Lower leg skin (tissue), 3 donors: ENCODE measurements around the gene SETDB2.

Source experiments
- CTCF ChIP-seq, 3 donors: fragments of 450-650 bp; IDR thresholded peaks; one replicate each; pipeline ENCODE4 v1.5.1; 2016; ENCODE audit warnings: antibody characterized with exemption in 3 of 3, mild to moderate bottlenecking in 3 of 3, moderate library complexity in 2 of 3
- POLR2A ChIP-seq, 2 donors: fragments of 450-650 bp; IDR thresholded peaks; one replicate each; pipeline ENCODE4 v1.6.1; 2016 to 2017; ENCODE audit warnings: antibody characterized with exemption in 2 of 2, mild to moderate bottlenecking in 1 of 2, moderate library complexity in 1 of 2

GRCh38 chr13:49499889-49500660 lies 56.0 kb downstream of the SETDB2 start:
- TF ChIP-seq CTCF (IDR thresholded peaks at IDR 0.05) (no peak), POLR2A (IDR thresholded peaks at IDR 0.05) (no peak)
